GM19397 (cell line): ENCODE data around the gene MOXD1.

Experiments
- ATAC-seq: cut with Tn5 transposase; IDR thresholded peaks from one replicate; pipeline ENCODE4 v1.9.1; 2021; ENCODE audit warnings: mild to moderate bottlenecking, moderate library complexity; ENCODE audit not compliant: unreplicated experiment

MOXD1 gene

GRCh38 chr6:132400883-132401617 lies at the start of gene MOXD1:
Gene MOXD1 (minus strand): TSS chr6:132401475. CDS start chr6:132401426, 49 bp downstream.
- ATAC-seq = peak; percentile 74

GRCh38 chr6:132446855-132447241 lies 45.6 kb upstream of the MOXD1 start:
- ATAC-seq = no peak

- ATAC-seq = no peak
Observed at GRCh38 chr6:132446141-132446854, 45.0 kb upstream of the MOXD1 start.

GRCh38 chr6:132445201-132445951 lies 44.1 kb upstream of the MOXD1 start:
- no peak for ATAC-seq

- ATAC-seq = no peak
Observed at GRCh38 chr6:132443206-132443605, 41.9 kb upstream of the MOXD1 start.

GRCh38 chr6:132430110-132430509 lies 28.8 kb upstream of the MOXD1 start:
- no peak for ATAC-seq

GRCh38 chr6:132425176-132425575 lies 23.9 kb upstream of the MOXD1 start:
- ATAC-seq = no peak

GRCh38 chr6:132423839-132424238 lies 22.6 kb upstream of the MOXD1 start:
- ATAC-seq = no peak

- no peak for ATAC-seq
Observed at GRCh38 chr6:132418235-132418965, 17.1 kb upstream of the MOXD1 start.

GRCh38 chr6:132414761-132415160 lies 13.5 kb upstream of the MOXD1 start:
- no peak for ATAC-seq

- no peak for ATAC-seq
Observed at GRCh38 chr6:132414322-132414721, 13.0 kb upstream of the MOXD1 start.

- ATAC-seq = no peak
Observed at GRCh38 chr6:132413499-132413802, 12.2 kb upstream of the MOXD1 start.

- ATAC-seq = no peak
Observed at GRCh38 chr6:132412656-132413498, 11.6 kb upstream of the MOXD1 start.

- no peak for ATAC-seq
Observed at GRCh38 chr6:132411296-132411695, 10.0 kb upstream of the MOXD1 start.

- no peak for ATAC-seq
Observed at GRCh38 chr6:132410830-132411229, 9.6 kb upstream of the MOXD1 start.

GRCh38 chr6:132405143-132405915 lies 4.1 kb upstream of the MOXD1 start:
- ATAC-seq = no peak

- no peak for ATAC-seq
Observed at GRCh38 chr6:132404736-132405135, 3.5 kb upstream of the MOXD1 start.

GRCh38 chr6:132404330-132404729 lies 3.1 kb upstream of the MOXD1 start:
- ATAC-seq = no peak

- no peak for ATAC-seq
Observed at GRCh38 chr6:132401618-132402285, 477 bp upstream of the MOXD1 start.
